PC-9 (cell line): Measurements from ENCODE around the gene SIRPA. TPM values are rescaled to one million over a fixed set of nuclear protein-coding genes. Genes with fewer than 3 reads are reported as not detected.
"Not testable (repeated sequence)": the region's sequence is repeated elsewhere in the genome, so short reads cannot be mapped to it uniquely, and the experiment has no call there.

ENCODE experiments used
- BruUV-seq: library from RNA; stranded (reverse); fragments of 400-500 nt; replicated peaks from 2 replicates; lab custom pipeline; 2021; lab: Mats Ljungman, UMichigan
- CTCF ChIA-PET: fragments of 300-600 bp; sonication (Branson Sonifier 250); formaldehyde crosslinking; loops from one replicate; lab custom pipeline; 2022; ENCODE audit warnings: antibody characterized with exemption; lab: Charles Lee
- POLR2A ChIA-PET: fragments of 300-600 bp; sonication (Branson Sonifier 250); formaldehyde crosslinking; loops from one replicate; lab custom pipeline; 2022; ENCODE audit warnings: antibody characterized with exemption; ENCODE audit not compliant: unreplicated experiment; lab: Charles Lee
- DNase-seq, 2 experiments: peaks; one replicate each; pipeline versions ENCODE4 v3.0.0 to v3.0.0-alpha.2; 2015 to 2022; ENCODE audit warnings: mixed read lengths in 1 of 2
- H2AFZ ChIP-seq: fragments of 200-600 bp; sonication (generic); 2 replicates; pipeline ENCODE4 v1.8.1; 2017; ENCODE audit warnings: antibody characterized with exemption
- H3F3A ChIP-seq: fragments of 200-600 bp; sonication (generic); 2 replicates; pipeline ENCODE4 v1.8.1; 2017; ENCODE audit warnings: antibody characterized with exemption, mild to moderate bottlenecking, low read depth; ENCODE audit not compliant: insufficient read depth
- H3K27ac ChIP-seq: fragments of 200-600 bp; sonication (generic); 2 replicates; pipeline ENCODE4 v1.6.1; 2016; ENCODE audit warnings: mixed run types
- H3K27me3 ChIP-seq: fragments of 200-600 bp; sonication (generic); 2 replicates; pipeline ENCODE4 v1.6.1; 2016; ENCODE audit warnings: low read depth, mixed run types; ENCODE audit not compliant: insufficient read depth
- H3K36me3 ChIP-seq: fragments of 200-600 bp; sonication (generic); 2 replicates; pipeline ENCODE4 v1.6.1; 2016; ENCODE audit warnings: low read depth, mixed run types
- H3K4me1 ChIP-seq: fragments of 200-600 bp; sonication (generic); replicated peaks from 2 replicates; pipeline ENCODE4 v1.6.1; 2016; ENCODE audit warnings: mixed run types; ENCODE audit not compliant: insufficient read depth
- H3K4me2 ChIP-seq: fragments of 200-600 bp; sonication (generic); 2 replicates; pipeline ENCODE4 v1.6.1; 2017; ENCODE audit warnings: mixed run types
- H3K4me3 ChIP-seq: fragments of 200-600 bp; sonication (generic); 2 replicates; pipeline ENCODE4 v1.6.1; 2016; ENCODE audit warnings: mixed run types
- H3K79me2 ChIP-seq: fragments of 200-600 bp; sonication (generic); 2 replicates; pipeline ENCODE4 v1.6.1; 2017; ENCODE audit warnings: low read depth, mixed run types
- H3K9me2 ChIP-seq: fragments of 200-600 bp; sonication (generic); 2 replicates; pipeline ENCODE4 v1.8.1; 2017; ENCODE audit warnings: mild to moderate bottlenecking; ENCODE audit not compliant: insufficient read depth
- H3K9me3 ChIP-seq: fragments of 200-600 bp; sonication (generic); 2 replicates; pipeline ENCODE4 v1.8.1; 2016; ENCODE audit warnings: low read depth; ENCODE audit not compliant: insufficient read depth
- H4K20me1 ChIP-seq: fragments of 200-600 bp; sonication (generic); 2 replicates; pipeline ENCODE4 v1.8.1; 2017; ENCODE audit not compliant: insufficient read depth
- EZH2 ChIP-seq: fragments of 200-600 bp; sonication (generic); IDR thresholded peaks from 2 replicates; pipeline ENCODE4 v1.8.0; 2017; ENCODE audit warnings: antibody characterized with exemption, low read depth
- intact Hi-C: fragments of 100-400 bp; cut with micrococcal nuclease; formaldehyde crosslinking; loops from one replicate; pipeline ENCODE4 v1.10.0; 2022; ENCODE audit not compliant: unreplicated experiment
- total RNA-seq: library from RNA; stranded (reverse); gene quantifications from 2 replicates; pipeline ENCODE4 v1.2.3, GENCODE V29; 2021
- TF ChIP-seq, protein P1 (sequence below): fragments of 200-600 bp; sonication (generic); conservative IDR thresholded peaks from 2 replicates; pipeline ENCODE4 v1.6.1; 2017; ENCODE audit warnings: mixed run types, antibody characterized with exemption, mild to moderate bottlenecking, moderate library complexity

Gene SIRPA
- total RNA-seq, 1 experiment from 2014 or later = 18.4 TPM

- DNase-seq = no peak
- Histone ChIP-seq H3K9me2 (no peaks in the 10 kb centered on the region), H3K36me3 (no peaks in the 10 kb centered on the region), H3F3A (no peaks in the 10 kb centered on the region), H3K27me3 (no peaks in the 10 kb centered on the region), H3K4me1 (no peaks in the 10 kb centered on the region), H3K27ac (no peak overlapping the region), H3K79me2 (no peaks in the 10 kb centered on the region), H2AFZ (no peak overlapping the region), H3K4me3 (no peak overlapping the region), H3K4me2 (no peak overlapping the region), H3K9me3 (no peaks in the 10 kb centered on the region), H4K20me1 (no peaks in the 10 kb centered on the region)
- CTCF ChIA-PET = interaction anchor here (0.7 kb wide), 1 partner anchor 998 kb away, joined by 3 read pairs; no protein-coding TSS in a partner anchor
- intact Hi-C loops = no loop called here
- POLR2A ChIA-PET = no interaction called here
- TF ChIP-seq, protein P1, sequence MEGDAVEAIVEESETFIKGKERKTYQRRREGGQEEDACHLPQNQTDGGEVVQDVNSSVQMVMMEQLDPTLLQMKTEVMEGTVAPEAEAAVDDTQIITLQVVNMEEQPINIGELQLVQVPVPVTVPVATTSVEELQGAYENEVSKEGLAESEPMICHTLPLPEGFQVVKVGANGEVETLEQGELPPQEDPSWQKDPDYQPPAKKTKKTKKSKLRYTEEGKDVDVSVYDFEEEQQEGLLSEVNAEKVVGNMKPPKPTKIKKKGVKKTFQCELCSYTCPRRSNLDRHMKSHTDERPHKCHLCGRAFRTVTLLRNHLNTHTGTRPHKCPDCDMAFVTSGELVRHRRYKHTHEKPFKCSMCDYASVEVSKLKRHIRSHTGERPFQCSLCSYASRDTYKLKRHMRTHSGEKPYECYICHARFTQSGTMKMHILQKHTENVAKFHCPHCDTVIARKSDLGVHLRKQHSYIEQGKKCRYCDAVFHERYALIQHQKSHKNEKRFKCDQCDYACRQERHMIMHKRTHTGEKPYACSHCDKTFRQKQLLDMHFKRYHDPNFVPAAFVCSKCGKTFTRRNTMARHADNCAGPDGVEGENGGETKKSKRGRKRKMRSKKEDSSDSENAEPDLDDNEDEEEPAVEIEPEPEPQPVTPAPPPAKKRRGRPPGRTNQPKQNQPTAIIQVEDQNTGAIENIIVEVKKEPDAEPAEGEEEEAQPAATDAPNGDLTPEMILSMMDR = no peak
- TF ChIP-seq EZH2 = no peak
- no TSS peak for BruUV-seq
Observed at GRCh38 chr20:1912646-1913045, 17.4 kb downstream of the SIRPA start.

DNA sequence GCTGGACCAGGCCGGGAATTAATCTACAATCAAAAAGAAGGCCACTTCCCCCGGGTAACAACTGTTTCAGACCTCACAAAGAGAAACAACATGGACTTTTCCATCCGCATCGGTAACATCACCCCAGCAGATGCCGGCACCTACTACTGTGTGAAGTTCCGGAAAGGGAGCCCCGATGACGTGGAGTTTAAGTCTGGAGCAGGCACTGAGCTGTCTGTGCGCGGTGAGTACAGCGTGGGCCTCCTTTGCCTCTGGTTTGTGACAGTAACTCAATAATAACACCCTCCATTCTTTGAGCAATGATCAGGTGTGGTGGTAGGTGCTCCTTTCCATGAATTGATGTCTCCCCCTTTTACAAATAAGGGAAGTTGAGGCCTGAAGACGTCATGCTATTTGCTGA, 20.0 kb downstream of the SIRPA start:
- H3K36me3 ChIP-seq, H2AFZ ChIP-seq, CTCF ChIA-PET, POLR2A ChIA-PET, H3K4me3 ChIP-seq, H3K4me1 ChIP-seq, BruUV-seq, H3F3A ChIP-seq, H3K9me2 ChIP-seq, H3K9me3 ChIP-seq, H3K27me3 ChIP-seq, H3K79me2 ChIP-seq, intact Hi-C loops, DNase-seq, H3K4me2 ChIP-seq, H3K27ac ChIP-seq, H4K20me1 ChIP-seq: not testable (repeated sequence)

DNA sequence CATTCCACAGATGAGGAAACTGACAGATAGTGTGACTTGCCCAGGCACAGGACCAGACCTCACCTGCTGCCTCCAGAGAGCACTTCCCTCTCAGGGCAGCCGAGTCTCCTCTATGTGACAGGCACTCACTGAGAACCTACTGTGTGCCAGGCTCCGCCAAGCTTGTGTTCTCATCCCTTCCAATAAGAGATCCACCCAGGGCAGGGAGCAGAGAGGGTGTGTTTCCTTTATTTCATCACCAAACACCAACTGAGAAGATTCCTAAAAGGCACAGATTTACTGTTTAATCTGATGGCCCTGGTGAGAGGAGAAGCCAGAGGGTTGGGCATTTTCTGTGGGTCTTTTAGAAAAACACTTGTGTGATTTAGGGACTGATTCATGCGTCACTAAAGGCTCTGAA, 20.5 kb downstream of the SIRPA start:
- DNase-seq = no peak
- no peaks in the 10 kb centered on the region for H3K4me1 ChIP-seq
- no peaks in the 10 kb centered on the region for H3K9me2 ChIP-seq
- H2AFZ ChIP-seq = no peak overlapping the region
- no peaks in the 10 kb centered on the region for H3K27me3 ChIP-seq
- BruUV-seq = no TSS peak
- H3K4me2 ChIP-seq = no peak overlapping the region
- POLR2A ChIA-PET = no interaction called here
- CTCF ChIA-PET = no interaction called here
- H3K27ac ChIP-seq = no peak overlapping the region
- no peaks in the 10 kb centered on the region for H3K36me3 ChIP-seq
- no peak for TF ChIP-seq EZH2
- no peaks in the 10 kb centered on the region for H3K9me3 ChIP-seq
- no peaks in the 10 kb centered on the region for H4K20me1 ChIP-seq
- no peak overlapping the region for H3K4me3 ChIP-seq
- H3K79me2 ChIP-seq = no peaks in the 10 kb centered on the region
- H3F3A ChIP-seq = no peaks in the 10 kb centered on the region
- intact Hi-C loops = no loop called here

GRCh38 chr20:1917786-1918185, 22.6 kb downstream of the SIRPA start:
- no peak overlapping the region for H2AFZ ChIP-seq
- ChIA-PET POLR2A (interaction anchor here (0.6 kb wide), 1 partner anchor 1186 kb away, joined by 9 read pairs; no protein-coding TSS in a partner anchor), CTCF (interaction anchor here (0.6 kb wide), 1 partner anchor 604 kb away, joined by 3 read pairs; no protein-coding TSS in a partner anchor)
- H3K27me3 ChIP-seq = no peaks in the 10 kb centered on the region
- no peak overlapping the region for H3K27ac ChIP-seq
- TF ChIP-seq, protein P1 = no peak
- no peak for TF ChIP-seq EZH2
- H3F3A ChIP-seq = no peaks in the 10 kb centered on the region
- H3K79me2 ChIP-seq = no peaks in the 10 kb centered on the region
- no peaks in the 10 kb centered on the region for H3K9me2 ChIP-seq
- no peak overlapping the region for H3K4me2 ChIP-seq
- H4K20me1 ChIP-seq = no peaks in the 10 kb centered on the region
- H3K9me3 ChIP-seq = no peaks in the 10 kb centered on the region
- no peaks in the 10 kb centered on the region for H3K4me1 ChIP-seq
- intact Hi-C loops = no loop called here
- BruUV-seq = no TSS peak
- no peak overlapping the region for H3K4me3 ChIP-seq
- H3K36me3 ChIP-seq = no peaks in the 10 kb centered on the region
- DNase-seq = no peak
